Central memory CD4-positive, alpha-beta T cell (primary cell): ENCODE data around the gene KBTBD2.
"Not testable (repeated sequence)": the region's sequence is repeated elsewhere in the genome, so short reads cannot be mapped to it uniquely, and the experiment has no call there.

Experiments
- DNase-seq: peaks from one replicate; pipeline ENCODE4 v3.0.0; 2022

The KBTBD2 gene

GRCh38 chr7:32848655-32849054 lies 42.9 kb downstream of the KBTBD2 start:
- DNase-seq = not testable (repeated sequence)

DNA sequence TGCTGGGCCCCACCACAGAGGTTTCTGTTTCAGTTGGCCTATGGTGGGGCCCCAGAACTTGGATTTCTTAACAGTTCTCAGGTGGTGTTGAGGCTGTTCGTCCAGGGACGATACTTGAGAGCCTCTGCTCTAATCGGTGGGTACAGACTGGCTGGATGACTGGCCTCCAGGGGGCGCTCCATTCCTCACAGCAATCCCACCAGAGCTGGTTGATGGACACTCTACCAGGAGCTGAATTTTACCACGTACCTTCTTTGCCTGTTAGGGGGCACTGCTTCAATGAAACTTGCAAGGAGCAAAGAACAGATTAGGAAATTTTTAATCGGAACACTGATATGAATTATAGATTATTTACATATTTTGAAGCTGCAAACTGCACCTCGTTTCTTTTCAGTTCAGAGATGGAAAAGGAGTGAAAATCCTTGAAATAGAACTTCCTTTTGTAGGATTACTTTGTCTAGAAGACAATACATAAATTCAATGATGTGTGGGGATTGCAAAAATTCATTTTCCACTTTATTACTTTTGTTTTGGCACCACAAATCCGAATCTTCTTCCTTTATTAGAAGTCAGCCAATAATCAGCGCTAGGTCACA lies 44.8 kb downstream of the KBTBD2 start:
- DNase-seq = peak; percentile 82

GRCh38 chr7:32844748-32845147 lies 46.8 kb downstream of the KBTBD2 start:
- DNase-seq = not testable (repeated sequence)

- DNase-seq = not testable (repeated sequence)
Measured at GRCh38 chr7:32843763-32844162, 47.8 kb downstream of the KBTBD2 start.

DNA sequence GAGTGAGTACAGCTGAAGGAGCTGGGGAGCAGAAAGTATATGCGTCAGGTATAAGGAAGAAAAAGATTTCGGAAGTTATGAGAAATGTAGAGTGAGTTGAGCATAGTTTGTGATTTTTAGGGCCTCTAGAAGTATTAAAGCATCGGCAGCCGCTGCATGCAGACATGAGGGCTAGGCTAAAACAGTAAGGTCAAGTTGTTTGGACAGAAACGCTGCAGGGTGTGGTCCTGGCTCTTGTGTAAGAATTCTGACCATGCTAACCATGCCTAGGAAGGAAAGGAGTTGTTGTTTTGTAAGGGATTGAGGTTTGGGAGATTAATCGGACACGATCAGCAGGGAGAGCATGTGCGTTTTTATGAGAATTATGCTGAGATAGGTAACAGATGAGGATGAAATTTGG lies 51.7 kb downstream of the KBTBD2 start:
- DNase-seq = not testable (repeated sequence)

DNA sequence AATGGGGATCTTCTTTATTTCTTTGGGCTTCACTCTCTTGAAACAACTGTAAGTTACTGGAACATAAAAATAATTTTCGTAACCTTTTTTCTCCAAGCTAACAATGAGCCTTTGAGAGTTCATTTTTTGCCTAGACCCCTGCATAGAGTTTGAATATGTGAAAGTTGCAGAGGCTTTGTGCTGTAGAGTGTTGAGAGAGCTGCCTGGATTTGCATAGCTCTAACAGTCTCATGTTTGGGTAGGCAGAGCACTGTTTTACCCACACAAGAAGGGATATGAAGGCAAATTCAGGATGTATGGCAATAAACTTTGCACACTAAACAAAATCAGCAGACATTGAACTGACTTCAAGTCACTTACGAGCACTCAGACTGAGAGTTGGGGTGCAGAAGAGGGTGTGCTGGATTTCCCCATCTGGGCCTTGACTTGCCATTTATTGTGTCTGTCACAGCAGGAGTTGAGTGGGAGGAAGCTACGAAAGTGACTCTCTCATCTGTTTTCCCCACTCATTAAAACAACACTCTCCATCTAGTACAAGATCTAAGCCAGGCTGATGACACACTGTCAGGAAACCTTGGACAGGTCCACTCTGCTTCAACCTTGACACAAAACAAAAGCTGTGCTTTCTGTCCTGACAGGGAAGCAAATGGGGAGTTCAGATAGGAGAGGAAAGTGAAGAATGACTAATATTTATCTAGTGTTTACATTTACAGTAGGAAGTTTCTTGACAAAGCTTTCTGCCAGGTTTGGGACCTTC lies 62.4 kb downstream of the KBTBD2 start:
- DNase-seq = not testable (repeated sequence)
